Measurements from ENCODE around the gene CPN1. TPM values are rescaled to one million over a fixed set of nuclear protein-coding genes. Genes with fewer than 3 reads are reported as not detected.

Gene CPN1
- total RNA-seq, 1 experiment from 2014 or later: not detected

GRCh38 chr10:100124097-100124496 lies 42.4 kb upstream of the CPN1 start:
- POLR2A ChIA-PET: no interaction called here
- no TSS peak for BruUV-seq (replicated peaks)
- no peaks in the 10 kb centered on the region for H3K4me1 Mint-ChIP-seq (ENCODE audit: insufficient read depth, unreplicated experiment)

GRCh38 chr10:100122780-100123179 lies 41.1 kb upstream of the CPN1 start:
- CTCF ChIA-PET: interaction anchor here (0.6 kb wide), 1 partner anchor 14 kb away, joined by 3 read pairs; no protein-coding TSS in a partner anchor
- H3K27ac Mint-ChIP-seq (ENCODE audit: low read depth, unreplicated experiment): no peak overlapping the region
- TF ChIP-seq, protein P1, sequence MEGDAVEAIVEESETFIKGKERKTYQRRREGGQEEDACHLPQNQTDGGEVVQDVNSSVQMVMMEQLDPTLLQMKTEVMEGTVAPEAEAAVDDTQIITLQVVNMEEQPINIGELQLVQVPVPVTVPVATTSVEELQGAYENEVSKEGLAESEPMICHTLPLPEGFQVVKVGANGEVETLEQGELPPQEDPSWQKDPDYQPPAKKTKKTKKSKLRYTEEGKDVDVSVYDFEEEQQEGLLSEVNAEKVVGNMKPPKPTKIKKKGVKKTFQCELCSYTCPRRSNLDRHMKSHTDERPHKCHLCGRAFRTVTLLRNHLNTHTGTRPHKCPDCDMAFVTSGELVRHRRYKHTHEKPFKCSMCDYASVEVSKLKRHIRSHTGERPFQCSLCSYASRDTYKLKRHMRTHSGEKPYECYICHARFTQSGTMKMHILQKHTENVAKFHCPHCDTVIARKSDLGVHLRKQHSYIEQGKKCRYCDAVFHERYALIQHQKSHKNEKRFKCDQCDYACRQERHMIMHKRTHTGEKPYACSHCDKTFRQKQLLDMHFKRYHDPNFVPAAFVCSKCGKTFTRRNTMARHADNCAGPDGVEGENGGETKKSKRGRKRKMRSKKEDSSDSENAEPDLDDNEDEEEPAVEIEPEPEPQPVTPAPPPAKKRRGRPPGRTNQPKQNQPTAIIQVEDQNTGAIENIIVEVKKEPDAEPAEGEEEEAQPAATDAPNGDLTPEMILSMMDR (IDR thresholded peaks at IDR 0.05; ENCODE audit: unreplicated experiment): no peak

More at GRCh38 chr10:100124097-100124496, 42.4 kb upstream of the CPN1 start:
- intact Hi-C loops (cut with micrococcal nuclease): no loop called here
- H3K27ac Mint-ChIP-seq (ENCODE audit: low read depth, unreplicated experiment): no peak overlapping the region
- H3K4me3 Mint-ChIP-seq (ENCODE audit: unreplicated experiment): no peak overlapping the region
- DNase-seq (ENCODE audit: unreplicated experiment): no peak
- H3K27me3 Mint-ChIP-seq (ENCODE audit: insufficient read depth, unreplicated experiment): no peaks in the 10 kb centered on the region
- TF ChIP-seq, protein P1 (IDR thresholded peaks at IDR 0.05; ENCODE audit: unreplicated experiment): no peak
- H3K9me3 Mint-ChIP-seq (ENCODE audit: unreplicated experiment): peaks cover 2% of the 10 kb centered on the region
- no peaks in the 10 kb centered on the region for H3K36me3 Mint-ChIP-seq (ENCODE audit: insufficient read depth, unreplicated experiment)
- CTCF ChIA-PET: no interaction called here

GRCh38 chr10:100120550-100120949 lies 38.9 kb upstream of the CPN1 start:
- intact Hi-C loops (cut with micrococcal nuclease): no loop called here
- H3K9me3 Mint-ChIP-seq (ENCODE audit: unreplicated experiment): peaks cover 7% of the 10 kb centered on the region
- DNase-seq (ENCODE audit: unreplicated experiment): no peak
- no TSS peak for BruUV-seq (replicated peaks)
- ChIA-PET CTCF (interaction anchor here (0.8 kb wide), 1 partner anchor 71 kb away, joined by 3 read pairs; no protein-coding TSS in a partner anchor), POLR2A (no interaction called here)
- no peak overlapping the region for H3K4me3 Mint-ChIP-seq (ENCODE audit: unreplicated experiment)
- TF ChIP-seq, protein P1 (IDR thresholded peaks at IDR 0.05; ENCODE audit: unreplicated experiment): no peak
- no peaks in the 10 kb centered on the region for H3K36me3 Mint-ChIP-seq (ENCODE audit: insufficient read depth, unreplicated experiment)
- H3K27me3 Mint-ChIP-seq (ENCODE audit: insufficient read depth, unreplicated experiment): no peaks in the 10 kb centered on the region
- H3K4me1 Mint-ChIP-seq (ENCODE audit: insufficient read depth, unreplicated experiment): no peaks in the 10 kb centered on the region
- H3K27ac Mint-ChIP-seq (ENCODE audit: low read depth, unreplicated experiment): no peak overlapping the region

More at GRCh38 chr10:100122780-100123179, 41.1 kb upstream of the CPN1 start:
- Mint-ChIP-seq H3K4me3 (ENCODE audit: unreplicated experiment) (no peak overlapping the region), H3K36me3 (ENCODE audit: insufficient read depth, unreplicated experiment) (no peaks in the 10 kb centered on the region), H3K4me1 (ENCODE audit: insufficient read depth, unreplicated experiment) (no peaks in the 10 kb centered on the region), H3K27me3 (ENCODE audit: insufficient read depth, unreplicated experiment) (no peaks in the 10 kb centered on the region), H3K9me3 (ENCODE audit: unreplicated experiment) (peaks cover 7% of the 10 kb centered on the region)
- POLR2A ChIA-PET: interaction anchor here (0.8 kb wide), 1 partner anchor 8 kb away, joined by 3 read pairs; no protein-coding TSS in a partner anchor
- no peak for DNase-seq (ENCODE audit: unreplicated experiment)
- BruUV-seq (replicated peaks): no TSS peak
- intact Hi-C loops (cut with micrococcal nuclease): no loop called here

DNA sequence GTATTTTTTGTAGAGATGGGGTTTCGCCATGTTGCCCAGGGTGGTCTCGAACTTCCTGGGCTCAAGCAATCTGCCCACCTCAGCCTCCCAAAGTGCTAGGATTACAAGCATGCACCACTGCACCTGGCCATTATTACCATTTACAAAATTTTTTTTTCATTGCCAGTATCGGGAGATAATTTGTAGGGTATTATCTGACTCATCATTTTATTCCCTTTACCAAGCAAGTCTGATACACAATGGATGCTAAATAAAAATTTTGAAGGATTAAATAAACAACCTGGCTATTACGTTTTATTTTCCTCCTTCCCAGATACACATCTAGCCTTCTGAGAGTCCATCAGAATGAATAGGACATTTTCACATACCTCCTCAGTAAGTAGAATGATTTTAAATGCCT lies 38.1 kb upstream of the CPN1 start:
- POLR2A ChIA-PET: no interaction called here
- Mint-ChIP-seq H3K9me3 (ENCODE audit: unreplicated experiment) (peaks cover 7% of the 10 kb centered on the region), H3K4me3 (ENCODE audit: unreplicated experiment) (no peak overlapping the region), H3K36me3 (ENCODE audit: insufficient read depth, unreplicated experiment) (no peaks in the 10 kb centered on the region), H3K4me1 (ENCODE audit: insufficient read depth, unreplicated experiment) (no peaks in the 10 kb centered on the region), H3K27me3 (ENCODE audit: insufficient read depth, unreplicated experiment) (no peaks in the 10 kb centered on the region), H3K27ac (ENCODE audit: low read depth, unreplicated experiment) (no peak overlapping the region)
- intact Hi-C loops (cut with micrococcal nuclease): no loop called here
- TF ChIP-seq, protein P1 (IDR thresholded peaks at IDR 0.05; ENCODE audit: unreplicated experiment): no peak
- no TSS peak for BruUV-seq (replicated peaks)
- DNase-seq (ENCODE audit: unreplicated experiment): no peak
- CTCF ChIA-PET: no interaction called here
